ENCODE data around the gene SORCS2.

DNA sequence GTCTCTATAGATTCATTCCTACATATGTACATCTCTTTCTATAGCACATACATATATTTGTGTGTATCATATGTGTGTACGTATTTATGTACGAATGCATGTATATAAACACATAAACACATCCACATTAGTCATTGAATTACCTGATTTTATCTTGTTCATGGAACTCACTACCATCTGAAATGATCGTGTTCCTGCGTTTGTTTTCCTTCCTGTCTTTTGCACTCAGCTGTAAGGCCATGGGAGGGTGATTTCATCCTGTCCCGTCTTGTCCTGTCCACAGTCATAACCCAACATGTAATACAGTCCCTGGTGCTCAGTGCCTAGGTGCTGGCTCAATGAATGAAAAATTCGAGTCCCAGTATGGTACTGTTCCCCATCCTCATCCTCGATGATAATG is 434.2 kb downstream of the SORCS2 start:
- TF ChIP-seq REST (IDR thresholded peaks at IDR 0.05; ENCODE audit: borderline replicate concordance) (no peak), EZH2 (IDR thresholded peaks at IDR 0.05; ENCODE audit: borderline replicate concordance, insufficient read depth, low read length, poor library complexity, severe bottlenecking) (no peak), RAD21 (conservative IDR thresholded peaks at IDR 0.05) (no peak), MXI1 (conservative IDR thresholded peaks at IDR 0.05; ENCODE audit: poor library complexity, severe bottlenecking) (no peak)
- TF ChIP-seq, protein P1, sequence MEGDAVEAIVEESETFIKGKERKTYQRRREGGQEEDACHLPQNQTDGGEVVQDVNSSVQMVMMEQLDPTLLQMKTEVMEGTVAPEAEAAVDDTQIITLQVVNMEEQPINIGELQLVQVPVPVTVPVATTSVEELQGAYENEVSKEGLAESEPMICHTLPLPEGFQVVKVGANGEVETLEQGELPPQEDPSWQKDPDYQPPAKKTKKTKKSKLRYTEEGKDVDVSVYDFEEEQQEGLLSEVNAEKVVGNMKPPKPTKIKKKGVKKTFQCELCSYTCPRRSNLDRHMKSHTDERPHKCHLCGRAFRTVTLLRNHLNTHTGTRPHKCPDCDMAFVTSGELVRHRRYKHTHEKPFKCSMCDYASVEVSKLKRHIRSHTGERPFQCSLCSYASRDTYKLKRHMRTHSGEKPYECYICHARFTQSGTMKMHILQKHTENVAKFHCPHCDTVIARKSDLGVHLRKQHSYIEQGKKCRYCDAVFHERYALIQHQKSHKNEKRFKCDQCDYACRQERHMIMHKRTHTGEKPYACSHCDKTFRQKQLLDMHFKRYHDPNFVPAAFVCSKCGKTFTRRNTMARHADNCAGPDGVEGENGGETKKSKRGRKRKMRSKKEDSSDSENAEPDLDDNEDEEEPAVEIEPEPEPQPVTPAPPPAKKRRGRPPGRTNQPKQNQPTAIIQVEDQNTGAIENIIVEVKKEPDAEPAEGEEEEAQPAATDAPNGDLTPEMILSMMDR (IDR thresholded peaks at IDR 0.05; ENCODE audit: poor library complexity, severe bottlenecking): no peak

Measured in neural cell (in vitro differentiated cells).